Left renal cortex interstitium (tissue), 4 donors: ENCODE results near the gene ZNF138. TPM values are rescaled to one million over a fixed set of nuclear protein-coding genes. Genes with fewer than 3 reads are reported as not detected.
"Not testable (repeated sequence)": the region's sequence is repeated elsewhere in the genome, so short reads cannot be mapped to it uniquely, and the experiment has no call there.

Experiments
- DNase-seq, 4 donors: peaks; one replicate each; pipeline ENCODE4 v3.0.0-alpha.2; 2013; ENCODE audit warnings: low read depth in 4 of 4, low spot score in 2 of 4, missing footprints in 1 of 4
- polyA plus RNA-seq, 4 donors: library from polyadenylated mRNA; unstranded; fragments of 120-200 nt; gene quantifications; one replicate each; pipeline ENCODE4 v1.2.1, GENCODE V29; 2013; ENCODE audit not compliant: insufficient read length in 4 of 4

ZNF138 gene
- polyA plus RNA-seq, 4 donors: 16.7 to 22.7 (median 19.2) TPM

- not testable (repeated sequence) for DNase-seq
Observed at GRCh38 chr7:64835856-64836255, 41.6 kb downstream of the ZNF138 start.

GRCh38 chr7:64838051-64838450 lies 43.8 kb downstream of the ZNF138 start:
- not testable (repeated sequence) for DNase-seq

DNA sequence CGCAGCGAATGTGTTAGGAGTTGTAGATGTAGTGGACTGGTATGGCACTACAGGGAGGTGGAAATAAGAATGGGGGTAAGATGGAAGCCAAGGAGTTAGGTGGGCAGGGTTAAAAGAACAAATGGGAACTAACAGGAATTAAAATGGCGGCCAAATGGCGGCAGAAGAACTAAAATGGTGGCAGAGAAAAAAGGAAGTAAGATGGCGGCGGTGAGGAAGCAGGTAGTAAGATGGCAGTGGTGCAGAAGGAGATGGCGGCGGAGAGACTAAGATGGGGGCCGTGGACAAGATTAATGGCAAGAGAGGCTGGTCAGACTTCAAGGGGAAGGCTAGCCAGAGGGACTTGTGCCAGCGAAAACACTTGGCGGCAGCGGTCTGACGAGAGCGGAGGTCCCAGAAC lies 44.5 kb downstream of the ZNF138 start:
- no peak for DNase-seq

- DNase-seq: no peak
Observed at GRCh38 chr7:64839910-64840309, 45.7 kb downstream of the ZNF138 start.

DNA sequence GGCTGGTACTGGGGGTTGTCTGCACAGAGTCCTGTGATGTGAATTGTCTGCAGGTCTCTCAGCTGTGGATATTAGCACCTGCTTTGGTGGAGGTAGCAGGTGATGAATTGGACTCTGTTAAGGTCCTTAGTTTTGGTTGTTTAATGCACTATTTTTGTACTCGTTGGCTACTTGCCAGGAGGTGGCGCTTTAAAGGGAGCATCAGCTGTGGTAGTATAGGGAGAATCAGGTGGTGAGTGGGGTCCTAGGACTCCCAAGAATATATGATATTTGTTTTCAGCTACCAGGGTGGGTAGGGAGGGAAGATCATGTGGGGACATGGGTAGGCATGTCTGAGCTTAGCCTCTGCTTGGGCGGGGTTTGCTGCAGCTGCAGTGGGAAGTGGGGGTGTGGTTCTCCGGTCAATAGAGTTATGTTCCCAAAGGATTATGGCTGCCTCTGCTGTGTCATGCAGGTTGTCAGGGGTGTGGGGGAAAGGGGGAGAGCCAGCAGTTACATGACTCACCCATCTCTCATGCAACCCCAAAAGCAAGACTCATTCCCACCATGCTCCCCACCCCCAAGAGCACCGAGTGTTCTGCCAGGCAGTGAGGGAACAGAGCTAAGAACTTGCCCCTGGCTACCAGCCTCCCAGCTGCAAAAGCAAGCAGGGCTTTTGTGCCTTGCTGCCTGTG lies 55.2 kb downstream of the ZNF138 start:
- DNase-seq: no peak

DNA sequence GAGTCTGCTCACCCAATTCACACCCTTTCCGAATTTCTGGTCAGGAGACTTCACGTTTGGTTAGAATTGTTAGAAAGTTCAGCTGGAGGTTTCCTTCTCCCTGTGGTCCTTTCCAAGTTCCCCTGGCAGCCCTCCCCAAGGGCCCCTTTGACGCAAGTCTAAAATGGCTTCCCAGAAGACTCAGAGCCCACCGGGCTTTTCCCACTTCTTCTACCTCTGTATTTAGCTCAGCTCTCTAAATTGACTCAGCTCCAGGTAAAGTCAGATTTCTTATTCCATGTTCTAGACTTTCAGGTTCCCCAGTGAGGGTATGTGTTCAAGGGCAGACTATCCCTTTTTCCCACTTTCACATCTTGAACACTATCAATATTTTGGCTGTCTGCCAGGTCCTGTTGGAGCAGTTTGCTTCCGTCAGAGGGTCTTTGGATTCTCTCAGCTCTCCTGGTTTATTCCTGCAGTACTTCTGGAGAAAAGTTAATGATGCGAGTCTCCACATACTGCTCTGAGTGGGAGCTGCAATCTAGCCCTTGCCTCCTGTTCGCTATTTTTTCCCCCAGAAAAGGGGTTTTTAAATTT lies 55.8 kb downstream of the ZNF138 start:
- DNase-seq: peak in 2 of 4 donors; percentile 1 to 8

DNA sequence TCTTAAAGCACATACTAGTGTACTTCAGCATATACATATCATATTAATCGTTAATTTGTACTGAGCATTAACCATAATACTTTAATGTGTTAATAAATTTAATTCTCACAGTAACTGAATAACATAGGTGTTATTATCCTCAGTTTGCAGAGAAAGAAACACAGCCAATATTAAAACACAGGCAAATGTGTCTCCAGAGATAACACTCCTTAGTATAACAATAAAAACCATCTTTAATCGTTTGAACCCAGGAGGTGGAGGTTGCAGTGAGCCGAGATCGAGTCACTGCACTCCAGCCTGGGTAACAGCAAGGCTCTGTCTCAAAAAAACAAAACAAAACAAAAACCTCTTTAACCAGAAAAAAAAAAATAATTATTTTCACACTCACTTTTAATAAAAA lies 59.5 kb downstream of the ZNF138 start:
- DNase-seq: no peak

- no peak for DNase-seq
Observed at GRCh38 chr7:64854969-64855368, 60.7 kb downstream of the ZNF138 start.

DNA sequence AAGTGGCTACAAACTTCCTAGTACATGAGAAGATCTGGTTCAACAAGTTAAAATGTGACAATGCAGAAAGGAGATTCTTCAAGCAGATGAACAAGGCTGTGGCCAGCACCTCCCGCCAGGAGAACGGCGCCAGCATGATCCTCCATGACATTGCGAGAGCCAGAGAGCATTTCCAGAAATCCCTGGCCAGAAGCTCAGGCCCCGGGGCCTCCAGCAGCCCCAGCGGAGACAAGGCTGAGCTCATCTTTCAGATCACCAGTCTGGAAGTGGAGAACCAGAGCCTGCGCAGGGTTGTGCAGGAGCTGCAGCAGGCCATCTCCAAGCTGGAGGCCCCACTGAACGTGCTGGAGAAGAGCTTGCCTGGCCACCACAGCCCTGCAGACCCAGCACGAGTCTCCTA lies 68.8 kb downstream of the ZNF138 start:
- no peak for DNase-seq

DNA sequence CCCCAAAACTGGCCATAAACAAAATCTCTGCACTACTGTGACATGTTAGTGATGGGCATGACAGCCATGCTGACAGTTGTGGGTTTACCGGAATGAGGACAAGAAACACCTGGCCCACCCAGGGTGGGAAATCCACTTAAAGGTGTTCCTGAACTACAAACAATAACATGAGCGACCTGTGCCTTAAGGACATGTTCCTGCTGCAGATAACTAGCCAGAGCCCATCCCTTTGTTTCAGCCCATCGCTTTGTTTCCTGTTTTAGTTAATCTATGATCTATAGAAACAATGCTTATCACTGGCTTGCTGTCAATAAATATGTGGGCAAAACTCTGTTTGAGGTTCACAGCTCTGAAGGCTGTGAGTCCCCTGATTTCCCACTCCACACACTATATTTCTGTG lies 69.3 kb downstream of the ZNF138 start:
- DNase-seq: not testable (repeated sequence)

DNA sequence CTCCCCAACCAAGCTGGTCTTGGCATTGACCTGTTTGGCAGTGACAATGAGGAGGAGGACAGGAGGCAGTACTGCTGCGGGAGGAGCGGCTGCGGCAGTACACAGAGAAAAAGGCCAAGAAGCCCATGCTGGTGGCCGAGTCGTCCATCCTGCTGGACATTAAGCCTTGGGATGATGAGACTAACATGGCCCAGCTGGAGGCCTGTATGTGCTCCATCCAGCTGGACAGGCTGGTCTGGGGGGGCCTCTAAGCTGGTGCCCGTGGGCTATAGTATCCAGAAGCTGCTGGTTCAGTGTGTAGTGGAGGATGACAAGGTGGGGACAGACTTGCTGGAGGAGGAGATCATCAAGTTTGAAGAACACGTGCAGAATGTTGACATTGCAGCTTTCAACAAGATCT lies 69.7 kb downstream of the ZNF138 start:
- DNase-seq: no peak

DNA sequence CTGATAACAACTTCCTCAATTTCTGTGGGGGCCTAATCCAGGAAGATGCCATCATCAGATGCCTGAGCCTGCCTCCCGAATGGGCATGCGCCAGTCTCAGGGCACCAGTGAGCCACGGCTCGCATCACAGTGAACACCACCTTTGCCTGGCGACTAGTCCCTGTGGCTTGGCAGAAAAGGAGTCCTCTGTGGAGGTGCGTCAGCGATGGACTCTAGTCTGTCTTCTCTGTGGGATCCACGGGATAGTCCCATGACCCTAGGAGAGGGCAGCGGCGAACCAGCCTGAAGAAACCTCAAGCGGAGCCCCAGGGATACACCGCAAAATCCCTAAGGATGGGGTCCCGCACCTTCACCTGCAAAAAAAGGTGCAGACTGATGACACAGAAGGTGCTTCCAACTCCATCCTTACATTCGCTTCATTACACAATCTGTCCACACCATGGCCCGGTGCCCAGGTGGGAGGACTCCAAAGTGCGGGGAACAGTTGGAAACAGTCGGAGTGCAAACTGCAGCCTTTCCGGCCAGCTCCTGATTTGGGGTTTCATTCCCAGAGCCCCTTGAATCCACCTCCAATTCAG lies 73.7 kb downstream of the ZNF138 start:
- no peak for DNase-seq

DNA sequence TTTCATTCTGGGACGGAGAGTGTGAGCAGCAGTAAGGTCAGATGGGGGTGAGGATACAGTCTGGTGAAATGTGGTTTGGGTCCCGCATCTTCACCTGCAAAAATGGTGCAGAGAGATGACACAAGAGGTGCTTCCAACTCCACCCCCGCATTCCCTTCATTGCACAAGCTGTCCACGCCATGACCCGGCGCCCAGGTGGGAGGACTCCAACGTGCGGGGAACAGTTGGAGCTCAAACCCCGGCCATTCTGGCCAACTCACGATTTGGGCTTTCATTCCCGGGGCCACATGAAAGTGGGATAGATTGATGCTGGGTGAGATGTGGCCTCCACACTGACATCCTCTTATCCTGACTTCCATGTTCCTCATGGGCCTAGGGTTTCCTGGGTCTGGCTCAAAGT lies 74.3 kb downstream of the ZNF138 start:
- DNase-seq: no peak

GRCh38 chr7:64869121-64869725 lies 75.0 kb downstream of the ZNF138 start:
- DNase-seq: no peak

GRCh38 chr7:64869912-64870562 lies 75.8 kb downstream of the ZNF138 start:
- no peak for DNase-seq

DNA sequence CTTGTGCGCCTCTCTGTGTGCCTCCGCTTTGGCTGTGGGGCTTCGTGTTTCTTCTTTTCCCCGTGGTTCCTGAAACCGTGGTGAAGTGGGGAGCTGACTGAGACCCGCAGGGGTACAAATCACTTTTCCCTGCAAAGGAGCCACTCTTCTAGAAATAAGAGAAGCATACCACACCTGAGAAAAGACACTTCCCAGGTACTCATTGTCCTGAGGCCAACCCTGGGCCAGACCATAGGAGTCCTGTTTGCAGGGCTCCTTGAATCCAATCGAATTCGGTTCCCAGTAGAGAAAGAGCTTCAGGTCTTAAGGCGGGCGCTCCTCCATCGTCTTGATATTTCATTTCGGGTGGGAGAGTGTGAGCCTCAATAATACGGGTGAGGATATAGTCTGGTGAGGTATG lies 76.4 kb downstream of the ZNF138 start:
- DNase-seq: no peak

DNA sequence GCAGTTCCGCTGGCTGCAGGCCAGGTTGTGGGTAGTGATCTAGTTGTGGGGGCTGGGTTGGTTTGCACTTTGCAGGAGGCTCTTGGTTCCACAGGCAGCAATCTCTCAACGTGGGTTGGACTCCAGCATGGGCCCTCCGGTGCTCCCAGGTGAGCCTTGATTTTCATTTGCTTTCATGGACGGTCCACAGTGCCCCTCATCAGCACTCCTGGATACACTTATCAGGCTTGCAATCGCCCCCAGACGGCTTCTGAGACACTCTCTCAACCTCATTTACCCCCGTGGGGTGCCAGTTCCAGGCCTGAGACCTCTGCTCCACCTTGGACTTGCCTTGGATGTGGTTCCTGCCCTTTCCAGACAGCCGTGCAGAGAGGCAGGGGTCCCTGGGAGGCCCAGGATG lies 77.5 kb downstream of the ZNF138 start:
- DNase-seq: no peak

DNA sequence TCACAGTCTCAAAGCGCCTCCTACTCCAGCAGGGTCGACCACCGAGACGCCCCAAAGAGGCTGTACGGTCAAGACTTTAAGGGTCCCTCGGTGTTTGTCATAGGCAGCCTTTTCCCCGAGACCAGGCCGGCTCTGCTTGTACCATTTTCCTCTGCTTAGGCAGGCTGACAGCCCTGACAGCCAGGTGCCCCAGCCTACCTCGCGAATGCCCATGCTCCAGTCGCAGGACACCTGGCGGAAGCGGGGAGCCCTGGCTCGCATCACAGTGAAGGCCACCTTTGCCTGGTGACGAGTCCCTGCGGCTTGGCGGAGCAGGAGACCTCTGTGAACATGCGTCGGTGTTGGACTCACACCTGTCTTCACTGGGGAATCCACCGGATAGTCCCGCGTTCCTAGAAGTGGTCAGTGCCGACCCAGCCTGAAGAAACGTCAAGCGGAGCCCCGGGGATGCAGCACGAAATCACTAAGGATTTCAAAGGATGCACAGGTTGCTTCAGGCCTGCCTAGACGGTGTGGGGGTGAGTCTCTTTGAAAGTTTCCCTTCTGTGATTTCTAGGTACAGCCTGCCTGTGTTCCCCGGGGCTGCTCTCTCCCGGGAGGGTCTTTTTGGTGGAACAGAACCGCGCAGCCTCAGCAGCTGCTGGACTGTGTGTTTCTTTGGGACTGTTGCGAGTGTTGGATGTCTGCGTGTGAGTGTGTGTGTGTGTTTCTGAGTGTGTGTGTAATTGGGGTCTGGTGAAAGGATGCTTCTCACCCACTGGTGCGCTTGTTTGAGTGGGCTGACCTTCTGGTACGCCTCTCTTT lies 78.3 kb downstream of the ZNF138 start:
- DNase-seq: no peak

- no peak for DNase-seq
Observed at GRCh38 chr7:64873155-64873500, 78.9 kb downstream of the ZNF138 start.

- no peak for DNase-seq
Observed at GRCh38 chr7:64873517-64873916, 79.3 kb downstream of the ZNF138 start.

DNA sequence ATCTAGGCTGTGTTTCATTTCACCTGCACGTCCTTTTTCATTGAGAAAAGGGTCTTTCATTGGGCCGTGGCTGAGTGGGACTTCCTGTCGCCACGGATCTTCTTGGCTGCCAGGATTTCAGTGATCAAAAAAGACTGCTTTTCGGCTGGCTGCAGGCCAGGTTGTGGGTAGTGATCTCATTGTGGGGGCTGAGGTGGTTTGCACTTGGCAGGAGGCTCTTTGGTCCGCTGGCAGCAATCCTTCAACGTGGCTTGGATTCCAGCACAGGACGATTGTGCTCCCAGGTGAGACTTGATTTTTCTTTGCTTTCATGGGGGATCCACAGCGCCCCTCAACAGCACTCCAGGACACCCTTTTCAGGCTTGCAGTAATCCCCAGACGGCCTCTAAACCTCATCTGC lies 79.9 kb downstream of the ZNF138 start:
- DNase-seq: no peak
